OCI-LY1 (cell line): ENCODE data around the gene STEAP3.

Experiments
- H2AFZ ChIP-seq: fragments of 200-600 bp; sonication (generic), shearing (Covaris generic); 2 replicates; pipeline ENCODE4 v1.6.0; 2014; ENCODE audit warnings: antibody characterized with exemption, mild to moderate bottlenecking, low read length
- H3F3A ChIP-seq: fragments of 200-600 bp; sonication (generic), shearing (Covaris generic); 2 replicates; pipeline ENCODE4 v1.6.0; 2014; ENCODE audit warnings: mild to moderate bottlenecking, antibody characterized with exemption, low read length, moderate library complexity; ENCODE audit not compliant: insufficient read depth
- H3K27ac ChIP-seq: fragments of 200-600 bp; sonication (generic); 2 replicates; pipeline ENCODE4 v1.5.1; 2014; ENCODE audit warnings: low read length, mixed run types, mild to moderate bottlenecking, low read depth; ENCODE audit not compliant: poor library complexity, severe bottlenecking
- H3K27me3 ChIP-seq: fragments of 200-600 bp; sonication (generic); 2 replicates; pipeline ENCODE4 v1.6.0; 2014; ENCODE audit warnings: antibody characterized with exemption, mild to moderate bottlenecking, low read length, moderate library complexity; ENCODE audit not compliant: insufficient read depth
- H3K36me3 ChIP-seq: fragments of 200-600 bp; sonication (generic); 2 replicates; pipeline ENCODE4 v1.6.1; 2014; ENCODE audit warnings: mild to moderate bottlenecking, antibody characterized with exemption, low read length, moderate library complexity, mixed read lengths; ENCODE audit not compliant: insufficient read depth
- H3K4me1 ChIP-seq: fragments of 200-600 bp; sonication (generic); 2 replicates; pipeline ENCODE4 v1.5.1; 2014; ENCODE audit warnings: mild to moderate bottlenecking, low read length, moderate library complexity; ENCODE audit not compliant: insufficient read depth, severe bottlenecking
- H3K4me2 ChIP-seq: fragments of 200-600 bp; sonication (generic), shearing (Covaris generic); 2 replicates; pipeline ENCODE4 v1.6.1; 2014; ENCODE audit warnings: low read length
- H3K4me3 ChIP-seq: fragments of 200-600 bp; sonication (generic); 2 replicates; pipeline ENCODE4 v1.5.1; 2014; ENCODE audit warnings: low read length, low read depth, mild to moderate bottlenecking, mixed read lengths; ENCODE audit not compliant: poor library complexity, severe bottlenecking
- H3K79me2 ChIP-seq: fragments of 200-600 bp; shearing (Covaris generic); 2 replicates; pipeline ENCODE4 v1.6.1; 2016; ENCODE audit warnings: mixed run types, low read length, mixed read lengths; ENCODE audit not compliant: insufficient read depth
- H3K9ac ChIP-seq: fragments of 200-600 bp; sonication (generic), shearing (Covaris generic); 2 replicates; pipeline ENCODE4 v1.6.1; 2014; ENCODE audit warnings: mild to moderate bottlenecking, low read length, mixed read lengths
- H3K9me2 ChIP-seq: fragments of 200-600 bp; sonication (generic), shearing (Covaris generic); 2 replicates; pipeline ENCODE4 v1.6.1; 2014; ENCODE audit warnings: low read depth, mild to moderate bottlenecking, low read length, mixed read lengths
- H3K9me3 ChIP-seq: fragments of 200-600 bp; shearing (Covaris generic); 2 replicates; pipeline ENCODE4 v1.6.1; 2014; ENCODE audit warnings: low read length, mixed read lengths
- H4K20me1 ChIP-seq: fragments of 200-600 bp; sonication (generic), shearing (Covaris generic); 2 replicates; pipeline ENCODE4 v1.6.0; 2016; ENCODE audit warnings: mild to moderate bottlenecking, low read length; ENCODE audit not compliant: insufficient read depth
- EZH2 ChIP-seq: fragments of 200-600 bp; sonication (generic), shearing (Covaris generic); IDR thresholded peaks from 2 replicates; pipeline ENCODE4 v1.8.0; 2017; ENCODE audit warnings: borderline replicate concordance, mixed run types, mild to moderate bottlenecking, antibody characterized with exemption, low read length, moderate library complexity, mixed read lengths
- TF ChIP-seq, protein P1 (sequence below): fragments of 200-600 bp; sonication (generic), shearing (Covaris generic); IDR thresholded peaks from 2 replicates; pipeline ENCODE4 v1.5.1; 2017; ENCODE audit warnings: mild to moderate bottlenecking, antibody characterized with exemption, low read length, moderate library complexity, mixed read lengths

The STEAP3 gene

DNA sequence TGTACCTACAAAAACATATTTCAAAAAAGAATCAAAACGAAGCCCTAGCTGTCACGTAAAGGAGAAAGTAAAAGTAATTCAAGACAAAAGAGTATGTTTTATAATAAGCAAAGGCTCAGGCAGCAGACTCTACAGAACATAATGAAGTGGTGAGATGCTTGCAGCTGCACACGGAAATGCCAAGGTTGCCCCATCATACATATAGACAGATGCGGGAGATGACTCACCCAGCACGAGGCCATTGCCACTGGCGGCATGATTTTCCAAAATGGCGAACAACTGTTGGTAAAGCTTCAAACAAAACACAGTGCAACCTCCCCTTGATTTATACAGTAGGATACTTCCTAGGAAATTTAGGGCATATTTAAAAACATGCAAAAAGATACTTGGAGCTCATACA lies 39.1 kb upstream of the STEAP3 start:
- Histone ChIP-seq H3K4me1 (no peaks in the 10 kb centered on the region), H3K36me3 (no peaks in the 10 kb centered on the region), H4K20me1 (no peaks in the 10 kb centered on the region), H3K4me2 (no peak overlapping the region), H3F3A (no peaks in the 10 kb centered on the region), H3K9me3 (no peaks in the 10 kb centered on the region), H2AFZ (no peak overlapping the region), H3K27me3 (no peaks in the 10 kb centered on the region), H3K4me3 (no peak overlapping the region), H3K79me2 (no peaks in the 10 kb centered on the region), H3K9ac (no peak overlapping the region), H3K27ac (no peak overlapping the region), H3K9me2 (no peaks in the 10 kb centered on the region)
- TF ChIP-seq, protein P1, sequence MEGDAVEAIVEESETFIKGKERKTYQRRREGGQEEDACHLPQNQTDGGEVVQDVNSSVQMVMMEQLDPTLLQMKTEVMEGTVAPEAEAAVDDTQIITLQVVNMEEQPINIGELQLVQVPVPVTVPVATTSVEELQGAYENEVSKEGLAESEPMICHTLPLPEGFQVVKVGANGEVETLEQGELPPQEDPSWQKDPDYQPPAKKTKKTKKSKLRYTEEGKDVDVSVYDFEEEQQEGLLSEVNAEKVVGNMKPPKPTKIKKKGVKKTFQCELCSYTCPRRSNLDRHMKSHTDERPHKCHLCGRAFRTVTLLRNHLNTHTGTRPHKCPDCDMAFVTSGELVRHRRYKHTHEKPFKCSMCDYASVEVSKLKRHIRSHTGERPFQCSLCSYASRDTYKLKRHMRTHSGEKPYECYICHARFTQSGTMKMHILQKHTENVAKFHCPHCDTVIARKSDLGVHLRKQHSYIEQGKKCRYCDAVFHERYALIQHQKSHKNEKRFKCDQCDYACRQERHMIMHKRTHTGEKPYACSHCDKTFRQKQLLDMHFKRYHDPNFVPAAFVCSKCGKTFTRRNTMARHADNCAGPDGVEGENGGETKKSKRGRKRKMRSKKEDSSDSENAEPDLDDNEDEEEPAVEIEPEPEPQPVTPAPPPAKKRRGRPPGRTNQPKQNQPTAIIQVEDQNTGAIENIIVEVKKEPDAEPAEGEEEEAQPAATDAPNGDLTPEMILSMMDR: no peak

DNA sequence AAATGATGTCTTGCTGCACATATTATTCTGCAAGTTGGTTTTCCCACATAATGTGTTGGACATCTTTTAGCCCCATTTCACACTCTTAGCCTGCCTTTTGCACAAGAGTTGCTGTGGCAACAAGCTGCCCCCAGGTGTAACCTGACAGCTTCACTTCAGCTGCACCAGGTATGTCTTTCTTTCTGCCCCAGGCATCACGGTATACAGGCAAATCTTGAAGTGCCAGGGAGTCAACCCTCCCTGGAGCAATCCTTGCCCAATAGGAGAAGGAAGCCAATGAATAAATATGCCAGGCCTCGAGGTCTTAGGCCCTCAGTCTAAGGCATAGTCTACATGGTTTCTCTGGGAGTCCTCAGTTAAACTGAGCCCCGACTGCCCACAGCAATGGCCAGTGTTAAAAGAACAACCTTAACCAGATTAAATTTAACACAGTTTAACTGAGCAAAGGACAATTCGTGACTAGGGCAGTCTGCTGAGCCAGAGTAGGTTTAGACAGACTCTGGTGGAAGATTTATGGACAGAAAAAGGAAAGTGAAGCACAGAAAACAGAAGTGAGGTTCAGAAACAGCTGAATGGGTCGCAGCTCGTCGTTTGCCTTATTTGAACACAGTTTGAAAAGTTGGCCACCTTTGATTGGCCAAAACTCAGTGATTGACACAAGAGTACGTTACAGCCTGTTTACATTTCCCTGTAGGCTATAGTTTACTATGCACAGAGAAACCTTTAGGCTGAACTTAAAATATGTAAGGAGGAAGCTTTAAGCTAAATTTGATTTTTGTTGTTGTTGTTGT lies 33.1 kb upstream of the STEAP3 start:
- Histone ChIP-seq H3K27me3 (no peaks in the 10 kb centered on the region), H3K4me1 (no peaks in the 10 kb centered on the region), H4K20me1 (no peaks in the 10 kb centered on the region), H3F3A (no peaks in the 10 kb centered on the region), H3K9me2 (no peaks in the 10 kb centered on the region), H3K9me3 (no peaks in the 10 kb centered on the region), H3K27ac (no peak overlapping the region), H3K79me2 (no peaks in the 10 kb centered on the region), H3K36me3 (no peaks in the 10 kb centered on the region), H2AFZ (no peak overlapping the region), H3K4me2 (no peak overlapping the region), H3K9ac (no peak overlapping the region), H3K4me3 (no peak overlapping the region)
- TF ChIP-seq, protein P1: no peak
- TF ChIP-seq EZH2: no peak

DNA sequence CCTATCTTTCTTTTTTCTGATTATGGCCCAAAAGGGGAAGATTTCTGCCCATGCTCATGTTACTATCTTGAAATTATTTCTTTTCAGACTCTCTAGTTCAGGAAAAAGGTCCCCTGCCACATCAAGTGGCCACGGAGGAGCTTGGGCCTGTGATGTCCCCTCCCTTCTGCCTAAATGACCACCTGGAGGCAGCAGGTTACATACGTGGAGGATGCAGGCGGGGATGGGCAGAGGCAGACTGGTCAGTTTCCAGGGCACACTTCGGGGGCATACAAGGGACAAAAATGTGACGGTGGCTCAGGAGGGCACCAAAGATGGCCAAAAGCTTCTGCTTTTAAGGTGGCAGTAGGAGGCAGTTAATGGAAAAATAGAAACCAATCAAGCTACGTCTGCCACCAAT lies 30.7 kb upstream of the STEAP3 start:
- TF ChIP-seq EZH2: no peak
- TF ChIP-seq, protein P1: no peak
- Histone ChIP-seq H3K36me3 (no peaks in the 10 kb centered on the region), H4K20me1 (no peaks in the 10 kb centered on the region), H3K4me3 (no peak overlapping the region), H2AFZ (no peak overlapping the region), H3K4me1 (no peaks in the 10 kb centered on the region), H3K9me3 (no peaks in the 10 kb centered on the region), H3K79me2 (no peaks in the 10 kb centered on the region), H3K9ac (no peak overlapping the region), H3K9me2 (no peaks in the 10 kb centered on the region), H3K27ac (no peak overlapping the region), H3K27me3 (no peaks in the 10 kb centered on the region), H3K4me2 (no peak overlapping the region), H3F3A (no peaks in the 10 kb centered on the region)
